SH-SY5Y (cell line): ENCODE data around the gene ZNF350.

ENCODE experiments used
- GATA2 ChIP-seq: IDR thresholded peaks from 2 replicates; pipeline ENCODE4 v1.6.1; 2011; ENCODE audit warnings: mild to moderate bottlenecking, low read depth, low read length
- GATA3 ChIP-seq: IDR thresholded peaks from 2 replicates; pipeline ENCODE4 v1.6.1; 2011; ENCODE audit warnings: low read depth, mild to moderate bottlenecking, low read length, moderate library complexity

GRCh38 chr19:51959791-51960190 is 26.8 kb downstream of the ZNF350 start:
- TF ChIP-seq GATA3 (no peak), GATA2 (no peak)
